Lower leg skin (tissue), 4 donors: Measurements from ENCODE around the gene NSUN2. TPM values are rescaled to one million over a fixed set of nuclear protein-coding genes. Genes with fewer than 3 reads are reported as not detected.

ENCODE experiments used
- DNase-seq, 2 donors: peaks; one replicate each; pipeline ENCODE4 v3.0.0-alpha.2; 2019; ENCODE audit warnings: low spot score in 2 of 2
- H3K4me3 ChIP-seq: fragments of 200-600 bp; sonication (generic); 2 replicates; pipeline ENCODE4 v1.5.1; 2017; ENCODE audit warnings: mild to moderate bottlenecking, low read depth; ENCODE audit not compliant: poor library complexity, severe bottlenecking
- POLR2A ChIP-seq, 2 donors: fragments of 450-650 bp; IDR thresholded peaks; one replicate each; pipeline ENCODE4 v1.6.1; 2016 to 2017; ENCODE audit warnings: antibody characterized with exemption in 2 of 2, mild to moderate bottlenecking in 1 of 2, moderate library complexity in 1 of 2
- WGBS, 2 donors: methylation state at CpG; one replicate each; pipeline ENCODE4 v1.1.5; 2018; 5-methylcytosine and 5-hydroxymethylcytosine counted together
- intact Hi-C: fragments of 100-400 bp; cut with DNase I; formaldehyde crosslinking; loops from one replicate; pipeline ENCODE4 v1.15.0; 2023; ENCODE audit warnings: low total_unique reads
- total RNA-seq, 4 donors: library from RNA; depleted of rRNA; stranded (reverse); fragments of >200 nt; gene quantifications; one replicate each; pipeline ENCODE4 v1.1.0, GENCODE V29; 2016
- TF ChIP-seq, protein P1 (sequence below), 3 donors: fragments of 450-650 bp; IDR thresholded peaks; one replicate each; pipeline ENCODE4 v1.5.1; 2016; ENCODE audit warnings: antibody characterized with exemption in 3 of 3, mild to moderate bottlenecking in 3 of 3, moderate library complexity in 2 of 3

The NSUN2 gene
- total RNA-seq, 4 donors from 2014 or later = 43.0 to 54.0 (median 47.9) TPM

DNA sequence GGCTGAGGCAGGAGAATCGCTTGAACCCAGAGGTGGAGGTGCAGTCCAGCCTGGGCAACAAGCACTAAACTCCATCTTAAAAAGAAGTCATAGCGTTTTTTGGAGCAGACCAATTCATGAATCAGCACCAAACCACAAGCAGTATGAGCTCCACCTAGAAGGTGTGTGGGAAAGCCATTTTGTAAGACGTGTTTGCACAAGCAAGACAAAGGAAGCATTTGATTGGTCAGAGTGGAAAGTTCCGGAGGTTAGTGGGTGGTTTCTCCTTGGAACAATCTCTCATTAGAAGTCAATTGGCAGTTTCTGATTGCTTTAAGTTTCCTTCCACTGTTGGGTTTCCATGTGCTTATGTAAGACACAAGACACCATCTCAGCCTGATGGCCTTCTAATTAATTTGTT is 5.4 kb upstream of the NSUN2 start:
- WGBS, 2 donors = 37 to 66% methylated on average over 4 of the region's 4 CpGs
- H3K4me3 ChIP-seq = no peak overlapping the region
- intact Hi-C loops = loop anchor here (5.0 kb wide), 1 partner anchor 69 kb away; no protein-coding TSS in a partner anchor
- DNase-seq = no peak
- TF ChIP-seq, protein P1, sequence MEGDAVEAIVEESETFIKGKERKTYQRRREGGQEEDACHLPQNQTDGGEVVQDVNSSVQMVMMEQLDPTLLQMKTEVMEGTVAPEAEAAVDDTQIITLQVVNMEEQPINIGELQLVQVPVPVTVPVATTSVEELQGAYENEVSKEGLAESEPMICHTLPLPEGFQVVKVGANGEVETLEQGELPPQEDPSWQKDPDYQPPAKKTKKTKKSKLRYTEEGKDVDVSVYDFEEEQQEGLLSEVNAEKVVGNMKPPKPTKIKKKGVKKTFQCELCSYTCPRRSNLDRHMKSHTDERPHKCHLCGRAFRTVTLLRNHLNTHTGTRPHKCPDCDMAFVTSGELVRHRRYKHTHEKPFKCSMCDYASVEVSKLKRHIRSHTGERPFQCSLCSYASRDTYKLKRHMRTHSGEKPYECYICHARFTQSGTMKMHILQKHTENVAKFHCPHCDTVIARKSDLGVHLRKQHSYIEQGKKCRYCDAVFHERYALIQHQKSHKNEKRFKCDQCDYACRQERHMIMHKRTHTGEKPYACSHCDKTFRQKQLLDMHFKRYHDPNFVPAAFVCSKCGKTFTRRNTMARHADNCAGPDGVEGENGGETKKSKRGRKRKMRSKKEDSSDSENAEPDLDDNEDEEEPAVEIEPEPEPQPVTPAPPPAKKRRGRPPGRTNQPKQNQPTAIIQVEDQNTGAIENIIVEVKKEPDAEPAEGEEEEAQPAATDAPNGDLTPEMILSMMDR (IDR thresholded peaks at IDR 0.05) = no peak
- TF ChIP-seq POLR2A (IDR thresholded peaks at IDR 0.05) = no peak

DNA sequence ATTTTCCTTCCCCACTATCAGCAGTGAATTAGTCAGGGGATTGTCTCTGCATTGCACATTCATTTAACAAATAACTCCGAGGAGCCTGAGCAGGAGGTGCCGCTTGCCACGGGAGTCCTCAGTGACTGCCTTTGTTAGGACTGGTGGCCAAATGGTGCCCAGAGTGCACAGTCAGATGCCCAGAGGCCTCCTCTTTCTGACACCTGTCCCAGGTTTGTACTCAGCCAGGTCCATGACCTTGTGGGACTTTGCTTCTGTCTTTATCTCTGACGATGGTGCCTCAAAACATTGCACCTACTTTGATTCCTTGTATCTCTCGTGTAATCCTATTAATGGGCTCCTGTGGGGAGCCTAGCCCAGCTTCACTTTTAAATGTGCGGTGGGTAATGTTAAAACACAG is 4.7 kb upstream of the NSUN2 start:
- intact Hi-C loops = loop anchor here (5.0 kb wide), 1 partner anchor 70 kb away; no protein-coding TSS in a partner anchor
- TF ChIP-seq, protein P1 (IDR thresholded peaks at IDR 0.05) = no peak
- TF ChIP-seq POLR2A (IDR thresholded peaks at IDR 0.05) = no peak
- WGBS, 2 donors = 76 to 79% methylated on average over 6 of the region's 6 CpGs
- no peak overlapping the region for H3K4me3 ChIP-seq
- no peak for DNase-seq

DNA sequence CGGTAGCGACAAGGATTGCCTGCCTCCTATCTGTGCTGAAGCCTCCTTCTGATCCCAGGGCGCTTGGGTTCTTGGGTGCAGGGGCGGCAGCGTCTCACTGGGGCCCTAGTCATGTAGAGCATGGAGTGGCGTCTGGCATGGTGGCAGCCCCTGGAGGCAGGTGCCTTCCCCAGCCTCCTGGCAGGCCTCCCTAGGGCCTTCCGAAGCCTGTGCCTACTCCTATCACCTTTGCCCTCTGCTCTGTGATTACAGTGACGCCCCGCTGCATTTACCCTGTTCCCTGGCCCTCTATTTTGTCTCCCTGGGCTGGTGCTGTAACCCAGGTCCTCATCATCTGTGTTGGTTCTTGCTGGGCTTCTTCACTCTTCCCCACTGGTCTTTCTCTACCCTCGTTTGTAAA is 4.2 kb upstream of the NSUN2 start:
- no peak overlapping the region for H3K4me3 ChIP-seq
- no peak for DNase-seq
- 68 to 85% methylated on average over 10 of the region's 10 CpGs for WGBS, 2 donors
- TF ChIP-seq, protein P1 (IDR thresholded peaks at IDR 0.05) = no peak
- no peak for TF ChIP-seq POLR2A (IDR thresholded peaks at IDR 0.05)
- intact Hi-C loops = loop anchor here (5.0 kb wide), 1 partner anchor 70 kb away; no protein-coding TSS in a partner anchor

DNA sequence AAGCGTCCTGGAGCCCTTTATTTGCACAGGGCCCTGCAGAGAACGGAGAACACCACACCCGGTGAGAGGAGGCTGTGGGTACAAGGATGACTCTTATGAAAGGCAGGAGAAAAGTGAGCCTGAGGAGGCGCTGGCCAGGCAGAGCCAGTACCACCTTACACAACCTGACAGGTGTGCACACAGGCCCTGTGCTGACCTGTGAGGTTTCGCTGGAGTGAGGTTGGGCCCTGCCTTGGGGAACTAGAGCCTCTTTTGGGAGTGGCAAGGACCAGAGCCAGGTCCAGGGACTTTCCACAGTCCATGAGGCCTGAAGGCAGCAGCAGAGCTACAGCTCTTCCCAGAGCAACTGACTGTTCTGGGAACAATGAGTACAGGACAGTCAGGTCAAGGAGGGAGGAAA is 3.4 kb upstream of the NSUN2 start:
- no peak for TF ChIP-seq POLR2A (IDR thresholded peaks at IDR 0.05)
- TF ChIP-seq, protein P1 (IDR thresholded peaks at IDR 0.05) = no peak
- DNase-seq = peak in 1 of 2 donors; percentile 47
- intact Hi-C loops = loop anchor here (5.0 kb wide), 1 partner anchor 71 kb away; no protein-coding TSS in a partner anchor
- WGBS, 2 donors = 45 to 50% methylated on average over 5 of the region's 5 CpGs
- no peak overlapping the region for H3K4me3 ChIP-seq

DNA sequence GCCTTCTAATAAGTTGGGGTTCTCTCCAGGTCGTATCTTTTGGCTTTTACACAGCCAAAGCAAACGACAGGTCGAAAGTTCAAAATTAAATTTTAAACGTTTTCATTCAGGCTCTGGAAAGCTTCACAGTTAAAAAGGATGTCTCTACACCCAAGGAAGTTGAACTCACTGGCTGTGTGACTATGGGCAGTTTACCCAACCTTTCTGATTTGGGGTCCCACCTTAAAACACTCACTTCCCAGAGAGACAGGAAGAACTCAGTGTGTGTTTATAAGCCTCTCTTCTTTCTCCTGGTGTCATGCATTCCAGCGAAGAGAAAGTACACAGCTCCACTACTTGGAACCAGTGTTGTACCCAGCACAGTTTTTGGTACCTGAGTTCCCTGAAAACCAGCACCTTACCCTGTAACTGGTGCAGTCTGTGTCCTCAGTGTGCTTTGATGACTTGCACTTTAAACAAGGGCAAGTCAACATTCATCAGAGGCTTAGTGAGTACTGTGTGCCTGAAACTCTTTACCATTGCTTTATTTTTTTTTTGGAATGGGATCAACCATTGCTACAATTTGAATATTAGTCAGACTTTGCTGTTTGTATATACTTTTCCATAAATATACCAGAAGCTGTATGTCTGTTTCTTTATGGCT is 2.1 kb upstream of the NSUN2 start:
- TF ChIP-seq, protein P1 (IDR thresholded peaks at IDR 0.05) = no peak
- no peak for TF ChIP-seq POLR2A (IDR thresholded peaks at IDR 0.05)
- H3K4me3 ChIP-seq = no peak overlapping the region
- intact Hi-C loops = loop anchor here (5.0 kb wide), 1 partner anchor 72 kb away; no protein-coding TSS in a partner anchor
- 47 to 53% methylated on average over 5 of the region's 5 CpGs for WGBS, 2 donors
- no peak for DNase-seq
